ENCODE results near the gene IGHMBP2.

GRCh38 chr11:68955607-68955958 lies 51.9 kb downstream of the IGHMBP2 start:
- no peak for TF ChIP-seq MAX (IDR thresholded peaks at IDR 0.05)
- no peak for TF ChIP-seq YY1 (IDR thresholded peaks at IDR 0.05; ENCODE audit: low read depth)
- TF ChIP-seq CEBPB (IDR thresholded peaks at IDR 0.05) = no peak

All from Ishikawa (cell line).